Measurements from ENCODE around the gene TMEM156.

DNA sequence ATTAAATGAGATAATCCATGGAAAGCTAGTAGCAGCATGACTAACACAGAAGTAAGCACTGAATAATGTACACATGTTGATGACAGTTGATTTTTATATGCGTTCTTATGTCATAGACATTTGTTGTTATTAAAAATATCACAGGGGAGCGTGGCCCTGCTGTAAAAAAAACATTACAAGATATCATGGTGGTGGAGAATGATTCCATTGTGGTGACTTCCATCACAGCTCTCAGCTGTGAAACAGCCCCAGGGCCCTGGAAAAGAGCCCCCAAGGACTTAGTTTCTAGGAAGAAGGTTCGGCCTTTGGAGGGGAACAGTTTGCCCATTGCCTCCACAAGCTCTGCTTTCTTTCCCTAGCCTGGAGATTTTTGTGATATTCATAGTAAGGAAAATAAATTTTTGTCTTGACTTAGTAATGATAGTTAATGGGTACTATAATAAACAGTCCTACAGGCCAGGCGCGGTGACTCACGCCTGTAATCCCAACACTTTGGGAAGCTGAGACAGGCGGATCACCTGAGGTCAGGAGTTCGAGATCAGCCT is 114.7 kb downstream of the TMEM156 start:
- TF ChIP-seq CTCF (IDR thresholded peaks at IDR 0.05; ENCODE audit: borderline replicate concordance, extremely low read depth, low read length, poor library complexity, severe bottlenecking): no peak
- no peak for TF ChIP-seq EZH2 (IDR thresholded peaks at IDR 0.05; ENCODE audit: borderline replicate concordance, low read depth, low read length, severe bottlenecking)
